SK-N-SH (cell line): ENCODE results near the gene TOX4. TPM values are rescaled to one million over a fixed set of nuclear protein-coding genes. Genes with fewer than 3 reads are reported as not detected.

ENCODE experiments used
- CTCF ChIA-PET: fragments of 300-600, 350-600 bp; formaldehyde crosslinking; extraction: SDS; loops from one replicate; lab custom pipeline; 2021; lab: Yijun Ruan, JAX
- POLR2A ChIA-PET: fragments of 350-600 bp; sonication (Branson Sonifier 250); formaldehyde crosslinking; extraction: SDS; loops from one replicate; lab custom pipeline; 2020; ENCODE audit warnings: antibody characterized with exemption, inconsistent platforms; lab: Yijun Ruan, JAX
- DNase-seq: peaks from one replicate; pipeline ENCODE4 v3.0.0; 2012
- H2AFZ ChIP-seq: fragments of 200-600 bp; sonication (generic); 2 replicates; pipeline ENCODE4 v1.8.1; 2016; ENCODE audit warnings: antibody characterized with exemption, mild to moderate bottlenecking, low read depth
- H3F3A ChIP-seq: fragments of 200-600 bp; sonication (generic); replicated peaks from 2 replicates; pipeline ENCODE3; 2016; ENCODE audit warnings: antibody characterized with exemption, mild to moderate bottlenecking; ENCODE audit not compliant: insufficient read depth
- H3K27ac ChIP-seq, 2 experiments: fragments of 200-500 bp in 1 of 2; fragments of 200-600 bp in 1 of 2; sonication (Bioruptor generic) in 1 of 2; sonication (generic), shearing (Covaris generic) in 1 of 2; 2 replicates each; pipeline versions ENCODE4 v1.5.1 to v1.6.1; 2014 to 2016; ENCODE audit warnings: low read depth in 2 of 2, inconsistent platforms in 1 of 2, low read length in 1 of 2, mild to moderate bottlenecking in 1 of 2, mixed read lengths in 1 of 2
- H3K27me3 ChIP-seq: fragments of 200-600 bp; sonication (generic), shearing (Covaris generic); 2 replicates; pipeline ENCODE4 v1.6.1; 2016; ENCODE audit warnings: mixed run types; ENCODE audit not compliant: insufficient read depth
- H3K36me3 ChIP-seq, 2 experiments: fragments of 200-500 bp in 1 of 2; fragments of 200-600 bp in 1 of 2; sonication (Bioruptor generic) in 1 of 2; sonication (generic) in 1 of 2; replicated peaks in 1 of 2; 2 replicates each; pipeline versions ENCODE3 to v1.5.1; 2014 to 2016; ENCODE audit warnings: low read length in 1 of 2, mild to moderate bottlenecking in 1 of 2; ENCODE audit not compliant: insufficient read depth in 2 of 2, control insufficient read depth in 1 of 2
- H3K4me1 ChIP-seq, 2 experiments: fragments of 200-500 bp in 1 of 2; fragments of 200-600 bp in 1 of 2; sonication (Bioruptor generic) in 1 of 2; sonication (generic), shearing (Covaris generic) in 1 of 2; 2 replicates each; pipeline versions ENCODE4 v1.5.1 to v1.6.1; 2014 to 2016; ENCODE audit warnings: low read depth in 1 of 2, low read length in 1 of 2, mixed run types in 1 of 2; ENCODE audit not compliant: insufficient read depth in 2 of 2, control insufficient read depth in 1 of 2
- H3K4me2 ChIP-seq: fragments of 200-600 bp; sonication (generic), shearing (Covaris generic); 2 replicates; pipeline ENCODE4 v1.6.1; 2017; ENCODE audit warnings: mixed run types
- H3K4me3 ChIP-seq, 2 experiments: fragments of 200-500 bp in 1 of 2; fragments of 200-600 bp in 1 of 2; sonication (Bioruptor generic) in 1 of 2; sonication (generic), shearing (Covaris generic) in 1 of 2; 2 replicates each; pipeline versions ENCODE4 v1.5.1 to v1.8.1; 2014 to 2016; ENCODE audit warnings: low read depth in 2 of 2, inconsistent platforms in 1 of 2, low read length in 1 of 2, mild to moderate bottlenecking in 1 of 2, mixed read lengths in 1 of 2, moderate library complexity in 1 of 2
- H3K79me2 ChIP-seq: fragments of 200-600 bp; sonication (generic); 2 replicates; pipeline ENCODE4 v1.8.1; 2017; ENCODE audit warnings: mild to moderate bottlenecking; ENCODE audit not compliant: insufficient read depth
- H3K9ac ChIP-seq: fragments of 200-600 bp; sonication (generic); 2 replicates; pipeline ENCODE4 v1.6.1; 2017; ENCODE audit warnings: mixed run types
- H3K9me2 ChIP-seq: fragments of 200-600 bp; sonication (generic); 2 replicates; pipeline ENCODE4 v1.6.1; 2017; ENCODE audit warnings: mixed run types
- H3K9me3 ChIP-seq: fragments of 200-600 bp; sonication (generic); 2 replicates; pipeline ENCODE4 v1.6.1; 2017; ENCODE audit warnings: mixed run types, mild to moderate bottlenecking, moderate library complexity
- H4K20me1 ChIP-seq: fragments of 200-600 bp; sonication (generic); 2 replicates; pipeline ENCODE4 v1.6.1; 2017; ENCODE audit warnings: mild to moderate bottlenecking, mixed run types; ENCODE audit not compliant: insufficient read depth
- CHD2 ChIP-seq: fragments of 150-350 bp; IDR thresholded peaks from 2 replicates; pipeline ENCODE4 v1.6.1; 2018; ENCODE audit warnings: low read length; ENCODE audit not compliant: partially characterized antibody
- CTCF ChIP-seq: fragments of 200-600 bp; sonication (generic); IDR thresholded peaks from 2 replicates; pipeline ENCODE4 v1.6.1; 2017; ENCODE audit warnings: antibody characterized with exemption, mild to moderate bottlenecking, moderate library complexity
- ELF1 ChIP-seq: IDR thresholded peaks from 2 replicates; pipeline ENCODE4 v1.4.0; 2012
- EZH2phosphoT487 ChIP-seq: fragments of 200-600 bp; sonication (generic); IDR thresholded peaks from 2 replicates; pipeline ENCODE4 v1.6.1; 2017; ENCODE audit warnings: low read depth, mixed run types, mild to moderate bottlenecking, antibody characterized with exemption, moderate library complexity, borderline replicate concordance
- FOXJ3 ChIP-seq: sonication (generic); formaldehyde crosslinking; IDR thresholded peaks from 2 replicates; pipeline ENCODE4 v1.5.1; 2020; ENCODE audit warnings: mild to moderate bottlenecking, missing genetic modification reagents
- FOXM1 ChIP-seq: IDR thresholded peaks from 2 replicates; pipeline ENCODE4 v1.4.0; 2012; ENCODE audit warnings: low read depth, mild to moderate bottlenecking
- GABPA ChIP-seq: IDR thresholded peaks from 2 replicates; pipeline ENCODE4 v1.4.0; 2012; ENCODE audit warnings: low read depth, mild to moderate bottlenecking
- IRF3 ChIP-seq: fragments of 150-350 bp; IDR thresholded peaks from 2 replicates; pipeline ENCODE4 v1.6.1; 2016; ENCODE audit warnings: mild to moderate bottlenecking, low read depth, low read length
- JUND ChIP-seq: IDR thresholded peaks from 2 replicates; pipeline ENCODE4 v1.4.0; 2012
- MXI1 ChIP-seq: IDR thresholded peaks from 2 replicates; pipeline ENCODE4 v1.6.1; 2012; ENCODE audit warnings: mild to moderate bottlenecking, low read depth, low read length, improper control_type of control experiment
- NRF1 ChIP-seq: IDR thresholded peaks from 2 replicates; pipeline ENCODE4 v1.6.1; 2012; ENCODE audit warnings: low read depth, mild to moderate bottlenecking, low read length
- RCOR1 ChIP-seq: fragments of 150-350 bp; IDR thresholded peaks from 2 replicates; pipeline ENCODE4 v1.6.1; 2017; ENCODE audit warnings: antibody characterized with exemption, low read length
- SIN3A ChIP-seq: IDR thresholded peaks from 2 replicates; pipeline ENCODE4 v1.6.1; 2012; ENCODE audit warnings: low read depth, mild to moderate bottlenecking, low read length, moderate library complexity, borderline replicate concordance
- SMC3 ChIP-seq: IDR thresholded peaks from 2 replicates; pipeline ENCODE4 v1.6.1; 2012; ENCODE audit warnings: low read depth, low read length, improper control_type of control experiment
- TAF1 ChIP-seq: IDR thresholded peaks from 2 replicates; pipeline ENCODE4 v1.6.1; 2012; ENCODE audit warnings: low read depth, mild to moderate bottlenecking, low read length, moderate library complexity, borderline replicate concordance
- TCF12 ChIP-seq: IDR thresholded peaks from 2 replicates; pipeline ENCODE4 v1.4.0; 2012
- TEAD4 ChIP-seq: IDR thresholded peaks from 2 replicates; pipeline ENCODE4 v1.4.0; 2012; ENCODE audit warnings: mild to moderate bottlenecking, borderline replicate concordance; ENCODE audit not compliant: insufficient read depth
- USF1 ChIP-seq: IDR thresholded peaks from 2 replicates; pipeline ENCODE4 v1.4.0; 2012; ENCODE audit warnings: low read depth, borderline replicate concordance
- WGBS: methylation state at CpG from one replicate; pipeline ENCODE4 v1.1.6; 2017; ENCODE audit warnings: low lambda C conversion rate; 5-methylcytosine and 5-hydroxymethylcytosine counted together
- polyA plus RNA-seq, 3 experiments: library from polyadenylated mRNA; depleted of rRNA; stranded (reverse); fragments of >200 nt; gene quantifications; 2 replicates each; pipeline ENCODE4 v1.2.3, GENCODE V29; 2012
- TF ChIP-seq, protein P1 (sequence below): IDR thresholded peaks from 2 replicates; pipeline ENCODE4 v1.4.0; 2012; ENCODE audit warnings: low read depth, borderline replicate concordance
- TF ChIP-seq, protein P2 (sequence below): IDR thresholded peaks from 2 replicates; pipeline ENCODE4; 2012
- TF ChIP-seq, protein P3 (sequence below): fragments of 150-350 bp; IDR thresholded peaks from 2 replicates; pipeline ENCODE4 v1.6.1; 2017; ENCODE audit warnings: antibody characterized with exemption, low read length, low read depth, borderline replicate concordance

The TOX4 gene
- polyA plus RNA-seq, 1 of the 3 experiments (the other 2 are of a cell fraction): 52.3 TPM

- no peak for TF ChIP-seq IRF3
- TF ChIP-seq, all 33 proteins: peak for 0
These were observed 41.7 kb downstream of the TOX4 start (continued) for GRCh38 chr14:21518725-21519124.

DNA sequence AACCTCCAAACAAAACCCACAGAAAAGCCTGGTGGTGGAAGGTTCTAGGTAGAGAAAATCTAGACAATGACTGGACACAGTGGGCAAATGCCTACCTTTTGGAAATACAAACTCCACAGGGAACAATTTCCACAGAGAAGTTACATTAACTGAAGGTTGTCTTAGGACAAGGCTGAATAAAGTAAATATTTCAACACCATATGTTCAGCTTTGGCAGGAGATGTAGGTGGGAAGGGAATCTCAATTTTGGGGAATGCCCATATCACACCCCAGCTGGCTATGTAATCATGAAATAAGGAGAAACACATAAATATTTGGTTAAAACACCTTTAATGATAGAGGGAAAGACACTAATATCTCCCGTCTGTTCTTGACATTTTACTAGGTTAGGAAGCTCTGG is 43.8 kb downstream of the TOX4 start:
- ChIA-PET POLR2A (interaction anchor here (1.3 kb wide), 1 partner anchor 10 kb away, joined by 5 read pairs; the partner anchor contains the start of gene METTL3), CTCF (interaction anchor here (2.9 kb wide), 1 partner anchor 22 kb away, joined by 15 read pairs; no protein-coding TSS in a partner anchor)
- Histone ChIP-seq H3K9me2 (no peaks in the 10 kb centered on the region), H3K9ac (no peak overlapping the region), H3K4me3 (no peak overlapping the region), H3K36me3 (peaks cover 0 to 5% of the 10 kb centered on the region in 2 experiments), H3K27me3 (no peaks in the 10 kb centered on the region), H2AFZ (no peak overlapping the region), H3K9me3 (no peaks in the 10 kb centered on the region), H3K4me2 (no peak overlapping the region), H3K79me2 (no peaks in the 10 kb centered on the region; the same call in 1 of the 2 replicates), H4K20me1 (no peaks in the 10 kb centered on the region), H3K27ac (no peak overlapping the region), H3F3A (no peaks in the 10 kb centered on the region), H3K4me1 (peaks cover 0 to 8% of the 10 kb centered on the region in 2 experiments; a peak in 1 of 4 replicates)
- TF ChIP-seq, protein P1, sequence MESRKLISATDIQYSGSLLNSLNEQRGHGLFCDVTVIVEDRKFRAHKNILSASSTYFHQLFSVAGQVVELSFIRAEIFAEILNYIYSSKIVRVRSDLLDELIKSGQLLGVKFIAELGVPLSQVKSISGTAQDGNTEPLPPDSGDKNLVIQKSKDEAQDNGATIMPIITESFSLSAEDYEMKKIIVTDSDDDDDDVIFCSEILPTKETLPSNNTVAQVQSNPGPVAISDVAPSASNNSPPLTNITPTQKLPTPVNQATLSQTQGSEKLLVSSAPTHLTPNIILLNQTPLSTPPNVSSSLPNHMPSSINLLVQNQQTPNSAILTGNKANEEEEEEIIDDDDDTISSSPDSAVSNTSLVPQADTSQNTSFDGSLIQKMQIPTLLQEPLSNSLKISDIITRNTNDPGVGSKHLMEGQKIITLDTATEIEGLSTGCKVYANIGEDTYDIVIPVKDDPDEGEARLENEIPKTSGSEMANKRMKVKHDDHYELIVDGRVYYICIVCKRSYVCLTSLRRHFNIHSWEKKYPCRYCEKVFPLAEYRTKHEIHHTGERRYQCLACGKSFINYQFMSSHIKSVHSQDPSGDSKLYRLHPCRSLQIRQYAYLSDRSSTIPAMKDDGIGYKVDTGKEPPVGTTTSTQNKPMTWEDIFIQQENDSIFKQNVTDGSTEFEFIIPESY: no peak
- TF ChIP-seq TAF1 (no peak), MXI1 (no peak), SIN3A (no peak), JUND (no peak), TEAD4 (no peak), CHD2 (no peak), EZH2phosphoT487 (no peak), ELF1 (no peak), RCOR1 (no peak), FOXJ3 (no peak), CTCF (no peak), FOXM1 (no peak), USF1 (no peak), TCF12 (no peak), NRF1 (no peak), SMC3 (no peak), GABPA (no peak)
- TF ChIP-seq, protein P2, sequence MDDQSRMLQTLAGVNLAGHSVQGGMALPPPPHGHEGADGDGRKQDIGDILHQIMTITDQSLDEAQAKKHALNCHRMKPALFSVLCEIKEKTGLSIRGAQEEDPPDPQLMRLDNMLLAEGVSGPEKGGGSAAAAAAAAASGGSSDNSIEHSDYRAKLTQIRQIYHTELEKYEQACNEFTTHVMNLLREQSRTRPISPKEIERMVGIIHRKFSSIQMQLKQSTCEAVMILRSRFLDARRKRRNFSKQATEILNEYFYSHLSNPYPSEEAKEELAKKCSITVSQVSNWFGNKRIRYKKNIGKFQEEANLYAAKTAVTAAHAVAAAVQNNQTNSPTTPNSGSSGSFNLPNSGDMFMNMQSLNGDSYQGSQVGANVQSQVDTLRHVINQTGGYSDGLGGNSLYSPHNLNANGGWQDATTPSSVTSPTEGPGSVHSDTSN: no peak
- TF ChIP-seq, protein P3, sequence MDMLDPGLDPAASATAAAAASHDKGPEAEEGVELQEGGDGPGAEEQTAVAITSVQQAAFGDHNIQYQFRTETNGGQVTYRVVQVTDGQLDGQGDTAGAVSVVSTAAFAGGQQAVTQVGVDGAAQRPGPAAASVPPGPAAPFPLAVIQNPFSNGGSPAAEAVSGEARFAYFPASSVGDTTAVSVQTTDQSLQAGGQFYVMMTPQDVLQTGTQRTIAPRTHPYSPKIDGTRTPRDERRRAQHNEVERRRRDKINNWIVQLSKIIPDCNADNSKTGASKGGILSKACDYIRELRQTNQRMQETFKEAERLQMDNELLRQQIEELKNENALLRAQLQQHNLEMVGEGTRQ: no peak
- WGBS: 88% methylated on average over 1 of the region's 1 CpG
- DNase-seq: no peak
